Measurements from ENCODE around the gene SLCO2B1.

Gene SLCO2B1

DNA sequence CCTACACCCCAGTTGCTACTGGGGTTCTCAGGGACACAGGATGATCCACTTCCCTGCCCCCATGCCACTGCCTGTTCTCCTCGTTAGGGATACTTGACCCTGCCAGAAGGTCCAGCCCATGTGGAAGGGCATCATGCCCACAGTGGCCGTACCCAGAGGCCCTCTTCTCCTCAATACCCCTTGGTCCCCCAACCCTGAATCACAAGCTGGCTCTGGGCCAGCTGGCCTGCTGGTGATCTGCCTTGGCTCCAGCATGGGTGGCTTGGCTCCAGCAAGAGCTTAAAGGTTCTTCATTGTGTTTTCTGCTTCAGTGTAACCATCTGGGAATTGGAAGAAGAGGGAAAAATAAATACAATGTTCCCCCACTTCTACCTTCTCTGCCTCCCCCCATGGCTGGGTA is 78.6 kb downstream of the SLCO2B1 start:
- DNase-seq, result no peak

- no peak for DNase-seq
These were observed 79.7 kb downstream of the SLCO2B1 start for GRCh38 chr11:75230621-75231020.

DNA sequence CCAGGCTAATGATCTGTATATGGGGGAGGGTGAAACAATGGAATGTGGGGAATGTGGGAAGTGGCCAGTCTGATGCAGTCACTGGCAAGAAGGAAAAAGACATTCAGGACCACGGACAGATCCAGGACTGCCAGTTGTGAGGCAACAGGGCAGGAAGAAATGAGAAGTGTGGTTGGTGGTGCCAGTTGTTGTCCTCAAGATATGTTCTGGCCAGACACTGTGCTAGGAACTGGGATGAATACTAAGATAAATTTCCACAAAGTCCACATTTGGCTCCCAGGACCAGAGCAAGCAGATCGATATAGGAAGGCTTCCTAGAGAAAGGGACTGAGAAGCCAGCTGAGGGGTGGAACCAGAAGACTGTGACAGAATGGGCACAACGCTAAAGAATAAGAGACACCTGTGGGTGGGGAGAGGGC is 82.9 kb downstream of the SLCO2B1 start:
- DNase-seq, result no peak

GRCh38 chr11:75236062-75236461 is 85.2 kb downstream of the SLCO2B1 start:
- no peak for DNase-seq

GRCh38 chr11:75237050-75237449 is 86.1 kb downstream of the SLCO2B1 start:
- DNase-seq, result no peak

DNA sequence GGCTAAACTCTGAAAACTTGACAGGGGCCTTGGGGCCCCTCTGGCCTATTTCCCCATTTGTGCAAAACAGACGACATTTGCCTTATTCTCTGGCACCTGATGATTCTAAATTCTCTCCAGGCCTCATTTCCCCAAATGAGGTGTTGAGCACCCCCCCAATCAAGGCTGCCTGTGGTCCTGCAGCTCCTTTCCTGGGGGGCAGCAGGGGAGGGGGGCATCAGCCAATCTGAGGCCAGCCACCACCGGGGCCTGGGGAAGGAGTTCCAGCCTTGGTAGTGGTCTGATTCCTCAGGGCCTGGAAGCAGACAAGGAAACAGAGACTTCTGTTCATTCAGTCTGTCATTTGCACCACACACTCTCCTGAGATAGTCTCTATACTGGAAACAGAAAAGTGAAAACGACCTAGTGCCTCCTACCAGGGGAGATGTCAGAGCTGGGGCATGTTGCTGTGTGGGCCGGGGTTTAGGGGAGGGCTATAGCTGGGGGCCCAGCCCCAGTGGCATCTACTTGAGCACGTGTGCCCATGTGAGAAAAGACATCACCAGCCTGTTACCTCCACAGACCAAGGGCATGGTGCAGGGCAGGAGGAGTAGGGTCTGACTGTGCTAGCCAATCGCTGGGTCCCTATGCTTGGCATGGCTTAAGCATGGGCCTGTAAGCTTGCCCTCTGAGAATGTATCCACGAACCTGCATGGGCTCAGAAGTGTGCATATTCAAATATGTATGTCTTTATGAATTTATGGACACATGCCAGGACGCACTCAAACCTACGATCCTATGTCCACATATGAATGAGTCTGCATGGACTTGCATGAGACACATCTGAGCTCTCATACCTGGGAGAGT is 87.9 kb downstream of the SLCO2B1 start:
- DNase-seq, result no peak

- DNase-seq, result no peak
These were observed 88.8 kb downstream of the SLCO2B1 start for GRCh38 chr11:75239531-75240290.

DNA sequence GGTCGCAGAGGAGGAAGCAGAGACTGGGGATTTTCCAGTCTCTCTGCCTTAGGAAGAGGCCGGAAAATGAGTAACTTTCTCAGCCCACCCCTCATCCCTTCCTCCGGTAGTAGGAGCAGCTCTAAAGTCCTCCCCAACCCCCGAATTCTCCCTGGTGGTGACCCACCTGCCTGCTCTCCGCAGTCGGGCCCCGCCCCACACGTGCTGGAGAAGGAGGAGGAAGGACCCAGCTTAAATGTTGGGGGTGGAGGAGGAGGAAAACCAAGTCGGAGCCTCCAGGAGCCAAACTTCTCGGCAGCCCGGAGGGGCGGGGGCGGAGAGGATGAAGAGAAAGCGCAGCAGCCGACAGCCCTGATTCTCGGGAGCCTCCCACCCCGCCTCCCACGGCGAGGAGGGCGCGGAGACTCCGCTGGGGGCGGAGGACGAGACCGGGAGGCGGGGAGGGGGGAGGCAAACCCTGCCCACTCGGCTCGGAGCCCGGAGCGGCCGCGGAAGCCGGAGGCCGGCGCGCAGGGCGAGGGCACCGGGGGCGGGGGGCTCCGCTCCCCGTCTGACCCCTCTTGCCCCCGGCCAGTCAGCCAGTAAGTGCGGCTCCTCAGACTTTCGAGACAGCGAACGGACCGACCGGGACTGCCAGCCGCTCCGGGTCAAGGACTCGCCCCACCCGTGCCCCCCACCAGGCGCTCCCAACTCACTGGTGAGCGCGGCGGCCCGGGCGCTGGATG is 89.6 kb downstream of the SLCO2B1 start, which contains the start of gene TPBGL:
TPBGL (plus strand) TSS at position 464 of the 725 bp plus-strand sequence. CDS start 276 bp downstream, outside the sequence.
- DNase-seq, result peak; percentile 39

DNA sequence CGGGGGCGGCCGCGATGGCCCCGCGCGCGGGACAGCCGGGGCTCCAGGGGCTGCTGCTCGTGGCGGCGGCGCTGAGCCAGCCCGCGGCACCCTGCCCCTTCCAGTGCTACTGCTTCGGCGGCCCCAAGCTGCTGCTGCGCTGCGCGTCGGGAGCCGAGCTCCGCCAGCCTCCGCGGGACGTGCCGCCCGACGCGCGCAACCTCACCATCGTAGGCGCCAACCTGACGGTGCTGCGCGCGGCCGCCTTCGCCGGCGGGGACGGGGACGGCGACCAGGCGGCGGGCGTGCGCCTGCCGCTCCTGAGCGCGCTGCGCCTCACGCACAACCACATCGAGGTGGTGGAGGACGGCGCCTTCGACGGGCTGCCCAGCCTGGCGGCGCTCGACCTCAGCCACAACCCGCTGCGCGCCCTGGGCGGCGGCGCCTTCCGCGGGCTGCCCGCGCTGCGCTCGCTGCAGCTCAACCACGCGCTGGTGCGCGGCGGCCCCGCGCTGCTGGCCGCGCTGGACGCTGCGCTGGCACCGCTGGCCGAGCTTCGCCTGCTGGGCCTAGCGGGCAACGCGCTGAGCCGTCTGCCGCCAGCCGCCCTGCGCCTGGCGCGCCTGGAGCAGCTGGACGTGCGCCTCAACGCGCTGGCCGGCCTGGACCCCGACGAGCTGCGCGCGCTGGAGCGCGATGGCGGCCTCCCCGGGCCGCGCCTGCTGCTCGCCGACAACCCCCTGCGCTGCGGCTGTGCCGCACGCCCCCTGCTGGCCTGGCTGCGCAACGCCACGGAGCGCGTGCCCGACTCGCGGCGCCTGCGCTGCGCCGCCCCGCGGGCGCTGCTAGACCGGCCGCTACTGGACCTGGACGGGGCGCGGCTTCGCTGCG is 90.4 kb downstream of the SLCO2B1 start:
- peak; percentile 79 for DNase-seq

- DNase-seq, result no peak
These were observed 91.2 kb downstream of the SLCO2B1 start for GRCh38 chr11:75241906-75242644.

DNA sequence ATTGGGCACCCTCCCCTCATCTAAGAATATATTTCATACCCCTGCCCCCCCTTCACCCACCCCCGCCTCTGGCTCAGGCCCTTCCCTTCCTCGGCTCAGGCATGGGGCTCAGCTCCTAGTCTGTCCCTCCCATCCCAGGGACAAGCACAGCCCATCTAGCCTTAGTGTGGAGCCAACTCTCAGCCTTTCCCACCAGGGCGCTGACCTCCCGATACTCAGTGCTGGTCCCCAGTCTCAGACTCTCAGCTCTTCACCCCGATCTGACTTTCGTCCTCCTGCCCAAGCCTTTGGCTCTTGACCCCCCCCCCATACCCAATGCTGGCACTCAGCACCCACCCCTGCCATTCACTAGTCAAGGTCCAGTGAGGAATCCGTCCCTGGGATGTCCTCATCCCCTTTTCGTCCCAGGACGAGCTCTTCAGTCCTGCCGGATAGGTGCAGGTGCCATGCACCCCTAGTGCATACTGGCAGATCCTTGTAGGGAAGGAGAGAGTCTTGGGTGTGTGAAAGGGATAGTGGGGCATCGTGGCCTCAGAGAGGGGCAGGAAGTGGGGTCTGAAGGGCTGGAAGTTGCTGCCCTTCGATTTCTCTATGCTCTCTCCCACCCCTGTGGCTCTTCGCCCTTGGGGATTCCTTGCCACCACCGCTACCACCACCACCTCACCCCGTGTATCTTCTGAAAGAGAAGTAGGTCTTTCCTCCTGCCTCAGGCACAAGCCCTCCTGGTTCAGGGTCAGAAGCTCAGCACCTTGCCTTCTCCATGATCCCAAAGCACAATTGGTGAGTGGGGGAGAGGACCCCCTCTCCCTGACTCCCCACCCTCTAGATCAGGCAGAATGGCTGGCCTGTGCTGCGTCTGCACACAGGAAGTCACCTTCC is 92.1 kb downstream of the SLCO2B1 start:
- DNase-seq, result no peak

DNA sequence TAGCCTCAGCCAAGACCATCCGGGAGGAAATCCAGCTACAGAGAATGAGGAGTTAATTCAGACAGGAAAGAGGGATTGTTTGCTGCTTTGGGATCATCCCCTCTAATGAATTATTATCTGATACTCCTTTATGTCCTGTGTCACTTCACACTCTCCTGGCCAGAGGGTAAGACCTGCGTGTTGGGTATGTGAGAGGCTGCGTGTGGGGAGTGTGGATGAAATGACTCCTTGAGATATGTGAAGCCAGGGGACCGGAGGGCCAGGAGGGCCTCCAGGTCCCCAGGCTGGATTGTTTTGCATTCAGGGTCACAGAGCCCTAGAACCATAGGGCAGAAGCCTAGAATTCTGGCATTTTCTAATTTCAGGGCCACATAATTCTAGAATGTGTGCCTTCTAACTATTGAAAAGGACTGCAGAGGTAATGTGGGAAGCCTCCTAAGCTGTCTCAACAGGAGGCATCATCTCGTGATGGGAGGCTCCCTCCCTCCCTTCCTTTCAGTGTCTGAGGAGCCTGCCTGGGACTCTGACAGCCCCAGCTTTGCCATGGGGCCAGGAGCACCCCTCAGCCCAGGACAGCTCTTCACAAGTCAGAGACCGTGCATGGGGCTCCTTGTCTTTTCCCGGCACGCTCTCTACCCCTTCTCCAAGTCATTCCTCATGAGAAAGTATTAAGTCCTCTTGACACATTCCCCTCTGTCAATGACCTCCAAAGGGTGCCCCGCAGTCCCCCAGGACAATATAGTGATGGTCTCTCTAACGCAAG is 93.3 kb downstream of the SLCO2B1 start:
- DNase-seq, result no peak

DNA sequence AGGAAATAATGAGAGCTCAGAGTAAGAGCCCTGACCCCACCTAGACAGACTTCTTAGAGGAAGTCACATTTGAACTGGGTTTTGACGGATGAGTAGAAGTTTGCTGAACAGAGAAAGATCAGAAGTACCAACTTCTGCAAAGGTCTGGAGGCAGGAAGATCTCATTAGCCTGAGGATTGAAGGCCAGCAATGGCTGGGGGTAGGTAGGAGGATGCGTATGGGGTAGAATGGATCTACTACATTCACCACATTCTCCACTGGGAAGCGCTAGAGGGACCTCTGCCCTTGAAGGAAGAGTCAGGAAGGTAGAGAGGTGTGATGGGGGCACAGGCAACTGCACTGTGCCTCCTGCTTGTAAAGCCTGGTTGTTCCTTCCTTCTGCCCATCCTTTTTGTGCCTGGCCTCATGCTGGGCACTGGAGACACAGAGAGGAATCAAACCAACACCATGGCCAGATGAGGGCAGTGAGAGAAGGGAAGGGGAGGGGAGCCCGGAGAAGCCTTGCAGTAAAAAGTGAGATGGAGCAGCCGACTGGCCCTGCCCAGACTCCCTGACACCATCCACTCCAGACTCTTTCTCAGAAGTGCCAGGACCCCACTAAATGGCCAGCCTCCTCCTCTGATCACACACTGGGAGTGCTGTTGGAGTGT is 94.6 kb downstream of the SLCO2B1 start:
- no peak for DNase-seq

GRCh38 chr11:75246006-75246670 is 95.2 kb downstream of the SLCO2B1 start:
- no peak for DNase-seq

- DNase-seq, result no peak
These were observed 95.9 kb downstream of the SLCO2B1 start for GRCh38 chr11:75246671-75247350.

DNA sequence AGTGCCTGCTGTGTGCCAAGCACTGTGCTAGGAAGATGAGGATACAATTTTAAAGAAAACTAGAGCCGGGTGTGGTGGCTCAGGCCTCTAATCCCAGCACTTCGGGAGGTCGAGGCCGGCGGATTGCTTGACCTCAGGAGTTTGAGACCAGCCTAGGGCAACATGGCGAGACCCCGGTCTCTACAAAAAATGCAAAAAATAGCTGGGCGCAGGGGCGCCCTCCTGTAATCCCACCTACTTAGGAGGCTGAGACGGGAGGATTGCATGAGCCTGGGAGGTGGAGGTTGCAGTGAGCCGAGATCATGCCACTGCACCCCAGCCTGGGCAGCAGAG is 98.0 kb downstream of the SLCO2B1 start:
- DNase-seq, result no peak

DNA sequence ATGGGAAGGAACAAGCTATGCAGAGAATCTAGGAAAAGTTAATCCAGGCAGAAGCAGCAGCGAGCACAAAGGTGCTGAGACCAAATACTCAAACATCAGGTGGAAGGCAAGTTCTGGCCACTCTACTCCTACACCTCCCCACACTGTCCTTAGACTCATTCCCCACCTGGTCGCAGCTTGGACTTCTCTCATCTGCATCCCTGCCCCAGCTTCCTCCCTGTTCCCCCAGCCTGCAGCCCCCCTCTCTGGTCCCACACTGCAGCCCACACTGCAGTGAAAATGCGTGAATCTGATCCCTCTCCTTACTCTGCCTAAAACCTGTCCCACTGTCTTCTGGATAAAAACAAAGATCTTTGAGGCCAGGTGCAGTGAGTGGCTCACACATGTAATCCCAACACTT is 98.8 kb downstream of the SLCO2B1 start:
- DNase-seq, result no peak

DNA sequence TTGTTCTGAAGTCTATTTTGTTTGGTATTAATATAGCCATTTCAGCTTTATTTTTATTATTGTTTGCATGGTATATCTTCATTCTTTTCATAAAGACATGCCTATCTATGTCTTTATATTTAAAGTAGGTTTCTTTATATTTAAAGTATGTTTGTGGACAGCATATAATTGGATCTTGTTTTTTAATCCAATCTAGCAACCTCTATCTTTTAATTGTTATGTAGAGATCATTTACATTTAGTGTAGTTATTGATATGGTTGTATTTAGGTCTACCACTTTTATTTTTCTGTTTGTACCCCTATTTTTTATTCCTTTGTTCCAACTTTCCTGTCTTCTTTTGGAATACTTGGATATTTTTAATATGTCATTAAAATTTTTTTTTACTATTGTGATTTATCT is 103.4 kb downstream of the SLCO2B1 start:
- DNase-seq, result no peak

All from NCI-H146 (cell line).